HEK293T (cell line): ENCODE measurements around the gene SGCB.

ENCODE experiments used
- ELF4 ChIP-seq: fragments of 450-650 bp; IDR thresholded peaks from 2 replicates; pipeline ENCODE4 v1.6.1; 2017; ENCODE audit warnings: antibody characterized with exemption
- SP1 ChIP-seq: fragments of 450-650 bp; IDR thresholded peaks from 2 replicates; pipeline ENCODE4 v1.6.1; 2017
- ZNF384 ChIP-seq: fragments of 450-650 bp; IDR thresholded peaks from 2 replicates; pipeline ENCODE4 v1.6.1; 2016

DNA sequence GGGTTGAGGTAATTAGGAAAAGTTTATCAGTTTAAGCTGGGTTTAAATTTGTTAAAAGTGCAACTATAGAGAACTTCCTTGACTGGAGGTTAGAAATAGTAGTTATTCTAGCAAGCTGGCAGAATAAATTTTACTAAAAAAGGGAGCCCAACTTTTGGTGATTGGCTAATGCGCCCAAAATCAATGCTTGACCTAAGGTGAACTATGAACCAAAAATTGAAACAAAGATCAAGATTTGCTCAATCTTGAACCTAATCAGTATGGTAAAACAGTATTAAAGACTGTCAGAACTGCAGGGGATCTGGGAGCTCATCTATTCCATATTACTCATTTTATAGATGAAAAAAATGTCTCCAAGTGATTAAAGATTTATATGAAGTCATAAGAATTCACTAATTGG lies 6.9 kb upstream of the SGCB start:
- TF ChIP-seq ZNF384: no peak
- no peak for TF ChIP-seq ELF4
- TF ChIP-seq SP1: no peak
